GM23338 (cell line): Measurements from ENCODE around the gene VTA1.

Experiments
- CREB1 ChIP-seq: fragments of 250-450 bp; sonication (Bioruptor Pico); IDR thresholded peaks from 2 replicates; pipeline ENCODE4 v1.5.0; 2020; ENCODE audit warnings: low read depth, mild to moderate bottlenecking, moderate library complexity
- EZH2 ChIP-seq: fragments of 200-600 bp; sonication (generic); IDR thresholded peaks from one replicate; pipeline ENCODE4 v1.8.0; 2017; ENCODE audit warnings: antibody characterized with exemption, mild to moderate bottlenecking, low read depth; ENCODE audit not compliant: unreplicated experiment
- EZH2phosphoT487 ChIP-seq: fragments of 200-600 bp; sonication (generic); IDR thresholded peaks from one replicate; pipeline ENCODE4 v1.8.1; 2018; ENCODE audit warnings: antibody characterized with exemption; ENCODE audit not compliant: unreplicated experiment
- NANOG ChIP-seq: IDR thresholded peaks from 2 replicates; pipeline ENCODE4 v1.6.1; 2016; ENCODE audit warnings: antibody characterized with exemption, borderline replicate concordance
- POLR2AphosphoS5 ChIP-seq: IDR thresholded peaks from 2 replicates; pipeline ENCODE4 v1.6.1; 2016; ENCODE audit warnings: antibody characterized with exemption, low read depth
- STAT1 ChIP-seq: IDR thresholded peaks from one replicate; pipeline ENCODE4 v1.6.1; 2016; ENCODE audit warnings: antibody characterized with exemption; ENCODE audit not compliant: unreplicated experiment
- ZNF331 ChIP-seq: fragments of 250-450 bp; sonication (Bioruptor Pico); IDR thresholded peaks from 2 replicates; pipeline ENCODE4 v1.5.0; 2020; ENCODE audit warnings: low read depth, mild to moderate bottlenecking, moderate library complexity
- TF ChIP-seq, protein P1 (sequence below), 2 experiments: fragments of 200-600 bp in 1 of 2; sonication (generic) in 1 of 2; conservative IDR thresholded peaks; 2 replicates each; pipeline versions ENCODE4 v1.5.1 to v1.6.1; 2016 to 2017; ENCODE audit warnings: antibody characterized with exemption in 2 of 2, low read depth in 2 of 2, mild to moderate bottlenecking in 2 of 2, moderate library complexity in 1 of 2
- TF ChIP-seq, protein P2 (sequence below): IDR thresholded peaks from one replicate; pipeline ENCODE4 v1.6.1; 2018; ENCODE audit warnings: antibody characterized with exemption; ENCODE audit not compliant: unreplicated experiment
- TF ChIP-seq, protein P3 (sequence below): IDR thresholded peaks from 2 replicates; pipeline ENCODE4 v1.6.1; 2016; ENCODE audit warnings: antibody characterized with exemption

DNA sequence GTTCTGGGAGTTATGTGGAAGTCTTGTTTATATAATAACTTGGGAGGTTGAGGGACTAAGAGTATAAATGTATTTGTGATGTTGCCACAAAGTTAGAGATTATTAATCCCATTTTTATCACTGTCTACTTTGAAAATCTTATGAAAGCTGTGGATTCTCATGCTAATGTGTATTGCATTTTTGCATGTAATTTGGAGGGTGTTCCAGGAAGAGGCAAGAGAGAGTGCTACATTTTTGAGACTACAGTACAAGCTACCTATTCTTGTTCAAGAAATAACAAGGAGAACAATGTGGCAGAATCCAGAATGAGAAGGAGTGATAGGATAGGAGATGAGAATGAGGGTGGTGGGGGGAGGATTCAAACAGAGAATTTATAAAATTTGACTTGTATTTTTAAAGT is 34.9 kb downstream of the VTA1 start:
- TF ChIP-seq ZNF331 (CRISPR knock-in tag) = no peak
- no peak for TF ChIP-seq EZH2phosphoT487
- no peak for TF ChIP-seq POLR2AphosphoS5
- TF ChIP-seq, protein P1, sequence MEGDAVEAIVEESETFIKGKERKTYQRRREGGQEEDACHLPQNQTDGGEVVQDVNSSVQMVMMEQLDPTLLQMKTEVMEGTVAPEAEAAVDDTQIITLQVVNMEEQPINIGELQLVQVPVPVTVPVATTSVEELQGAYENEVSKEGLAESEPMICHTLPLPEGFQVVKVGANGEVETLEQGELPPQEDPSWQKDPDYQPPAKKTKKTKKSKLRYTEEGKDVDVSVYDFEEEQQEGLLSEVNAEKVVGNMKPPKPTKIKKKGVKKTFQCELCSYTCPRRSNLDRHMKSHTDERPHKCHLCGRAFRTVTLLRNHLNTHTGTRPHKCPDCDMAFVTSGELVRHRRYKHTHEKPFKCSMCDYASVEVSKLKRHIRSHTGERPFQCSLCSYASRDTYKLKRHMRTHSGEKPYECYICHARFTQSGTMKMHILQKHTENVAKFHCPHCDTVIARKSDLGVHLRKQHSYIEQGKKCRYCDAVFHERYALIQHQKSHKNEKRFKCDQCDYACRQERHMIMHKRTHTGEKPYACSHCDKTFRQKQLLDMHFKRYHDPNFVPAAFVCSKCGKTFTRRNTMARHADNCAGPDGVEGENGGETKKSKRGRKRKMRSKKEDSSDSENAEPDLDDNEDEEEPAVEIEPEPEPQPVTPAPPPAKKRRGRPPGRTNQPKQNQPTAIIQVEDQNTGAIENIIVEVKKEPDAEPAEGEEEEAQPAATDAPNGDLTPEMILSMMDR (conservative IDR thresholded peaks at IDR 0.05; ENCODE audit: low read depth in 2 of 2) = no peak
- no peak for TF ChIP-seq CREB1 (CRISPR knock-in tag)
- TF ChIP-seq EZH2 = no peak
- TF ChIP-seq, protein P2, sequence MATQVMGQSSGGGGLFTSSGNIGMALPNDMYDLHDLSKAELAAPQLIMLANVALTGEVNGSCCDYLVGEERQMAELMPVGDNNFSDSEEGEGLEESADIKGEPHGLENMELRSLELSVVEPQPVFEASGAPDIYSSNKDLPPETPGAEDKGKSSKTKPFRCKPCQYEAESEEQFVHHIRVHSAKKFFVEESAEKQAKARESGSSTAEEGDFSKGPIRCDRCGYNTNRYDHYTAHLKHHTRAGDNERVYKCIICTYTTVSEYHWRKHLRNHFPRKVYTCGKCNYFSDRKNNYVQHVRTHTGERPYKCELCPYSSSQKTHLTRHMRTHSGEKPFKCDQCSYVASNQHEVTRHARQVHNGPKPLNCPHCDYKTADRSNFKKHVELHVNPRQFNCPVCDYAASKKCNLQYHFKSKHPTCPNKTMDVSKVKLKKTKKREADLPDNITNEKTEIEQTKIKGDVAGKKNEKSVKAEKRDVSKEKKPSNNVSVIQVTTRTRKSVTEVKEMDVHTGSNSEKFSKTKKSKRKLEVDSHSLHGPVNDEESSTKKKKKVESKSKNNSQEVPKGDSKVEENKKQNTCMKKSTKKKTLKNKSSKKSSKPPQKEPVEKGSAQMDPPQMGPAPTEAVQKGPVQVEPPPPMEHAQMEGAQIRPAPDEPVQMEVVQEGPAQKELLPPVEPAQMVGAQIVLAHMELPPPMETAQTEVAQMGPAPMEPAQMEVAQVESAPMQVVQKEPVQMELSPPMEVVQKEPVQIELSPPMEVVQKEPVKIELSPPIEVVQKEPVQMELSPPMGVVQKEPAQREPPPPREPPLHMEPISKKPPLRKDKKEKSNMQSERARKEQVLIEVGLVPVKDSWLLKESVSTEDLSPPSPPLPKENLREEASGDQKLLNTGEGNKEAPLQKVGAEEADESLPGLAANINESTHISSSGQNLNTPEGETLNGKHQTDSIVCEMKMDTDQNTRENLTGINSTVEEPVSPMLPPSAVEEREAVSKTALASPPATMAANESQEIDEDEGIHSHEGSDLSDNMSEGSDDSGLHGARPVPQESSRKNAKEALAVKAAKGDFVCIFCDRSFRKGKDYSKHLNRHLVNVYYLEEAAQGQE = no peak
- TF ChIP-seq, protein P3, sequence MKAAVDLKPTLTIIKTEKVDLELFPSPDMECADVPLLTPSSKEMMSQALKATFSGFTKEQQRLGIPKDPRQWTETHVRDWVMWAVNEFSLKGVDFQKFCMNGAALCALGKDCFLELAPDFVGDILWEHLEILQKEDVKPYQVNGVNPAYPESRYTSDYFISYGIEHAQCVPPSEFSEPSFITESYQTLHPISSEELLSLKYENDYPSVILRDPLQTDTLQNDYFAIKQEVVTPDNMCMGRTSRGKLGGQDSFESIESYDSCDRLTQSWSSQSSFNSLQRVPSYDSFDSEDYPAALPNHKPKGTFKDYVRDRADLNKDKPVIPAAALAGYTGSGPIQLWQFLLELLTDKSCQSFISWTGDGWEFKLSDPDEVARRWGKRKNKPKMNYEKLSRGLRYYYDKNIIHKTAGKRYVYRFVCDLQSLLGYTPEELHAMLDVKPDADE = no peak
- TF ChIP-seq STAT1 = no peak
- TF ChIP-seq NANOG = no peak
